GM18498 (cell line): ENCODE results near the gene MYOM1.
"Not testable (repeated sequence)": the region's sequence is repeated elsewhere in the genome, so short reads cannot be mapped to it uniquely, and the experiment has no call there.

ENCODE experiments used
- ATAC-seq: cut with Tn5 transposase; IDR thresholded peaks from one replicate; pipeline ENCODE4 v1.9.1; 2021; ENCODE audit warnings: mild to moderate bottlenecking, moderate library complexity; ENCODE audit not compliant: unreplicated experiment

MYOM1 gene

GRCh38 chr18:3061581-3062312 lies 158.0 kb downstream of the MYOM1 start:
- peak; percentile 57 for ATAC-seq

DNA sequence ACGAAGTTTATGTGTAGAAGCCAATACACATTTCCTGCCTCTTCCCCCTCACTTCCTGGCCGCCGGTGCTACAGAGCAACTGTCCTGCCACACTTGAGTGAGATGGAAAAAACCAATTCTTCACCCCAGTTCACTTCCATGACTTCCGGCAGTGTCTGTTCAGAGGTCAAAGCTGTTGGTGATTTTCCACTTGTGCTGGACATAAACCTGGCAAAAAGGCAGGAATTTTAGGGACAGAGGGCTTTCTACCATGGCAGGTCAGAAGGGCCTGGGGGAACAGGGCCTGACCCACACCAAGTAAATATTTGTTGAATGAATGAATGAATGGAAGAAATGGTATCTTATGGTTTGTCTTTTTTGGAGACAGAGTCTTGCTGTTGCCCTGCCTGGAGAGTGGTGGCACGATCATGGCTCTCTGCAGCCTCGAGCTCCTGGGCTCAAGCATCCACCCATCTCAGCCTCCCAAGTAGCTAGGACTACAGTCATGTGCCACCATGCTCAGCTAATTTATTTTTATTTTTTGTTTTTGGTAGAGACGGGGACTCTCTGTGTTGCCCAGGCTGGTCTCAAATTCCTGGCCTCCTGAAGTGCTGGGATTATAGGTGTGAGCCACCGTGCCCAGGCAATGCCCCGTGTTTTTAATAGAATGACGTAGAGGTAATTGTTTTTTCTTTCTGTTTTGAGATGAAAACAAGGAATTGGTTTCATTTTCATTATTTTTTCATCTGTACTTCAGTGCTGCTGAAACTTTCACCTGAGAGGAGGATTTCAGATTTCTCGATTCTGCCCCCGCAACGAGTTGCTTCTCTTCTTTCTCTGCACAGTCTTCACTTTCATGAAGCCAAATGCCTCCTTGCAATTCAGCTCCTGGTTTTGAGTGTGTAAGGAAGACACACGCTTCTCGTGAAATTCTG lies 158.8 kb downstream of the MYOM1 start:
- peak; percentile 74 for ATAC-seq

DNA sequence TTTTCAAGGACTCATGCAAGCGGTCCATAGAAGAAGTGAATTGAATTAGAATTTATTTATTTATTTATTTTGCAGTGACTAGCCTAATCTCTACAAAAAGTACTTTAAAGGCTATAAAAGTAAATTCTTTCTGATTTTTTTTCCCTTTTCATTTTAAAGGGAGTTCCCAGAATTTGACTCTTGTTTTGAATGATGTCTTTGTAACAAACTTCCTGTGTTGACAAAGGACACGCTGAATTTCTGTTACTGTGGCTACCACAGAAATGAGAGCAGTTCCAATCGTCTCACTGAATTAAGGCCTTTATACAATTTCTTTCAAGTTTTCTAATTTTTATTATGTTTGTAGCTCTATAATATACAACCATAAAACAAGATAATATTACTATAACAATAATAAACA lies 160.5 kb downstream of the MYOM1 start:
- ATAC-seq, result no peak

- no peak for ATAC-seq
These were observed 161.2 kb downstream of the MYOM1 start for GRCh38 chr18:3058328-3059191.

DNA sequence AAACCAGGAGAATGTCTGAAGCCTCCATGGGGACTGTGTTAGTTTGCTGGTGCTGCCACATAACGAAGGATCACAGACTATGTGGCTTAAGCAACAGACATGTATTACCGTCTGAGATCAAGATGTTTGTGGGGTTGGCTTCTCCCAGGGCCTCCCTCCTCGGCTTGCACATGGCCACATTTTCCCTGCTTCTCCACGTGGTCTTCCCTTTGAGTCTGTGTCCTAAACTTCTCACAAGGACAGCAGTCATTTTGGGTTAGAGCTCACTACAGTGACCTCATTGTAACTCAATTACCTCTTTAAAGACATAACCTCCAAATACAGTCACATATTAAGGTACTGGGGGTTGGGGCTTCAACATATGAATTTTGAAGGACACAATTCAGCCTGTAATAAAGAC lies 162.2 kb downstream of the MYOM1 start:
- no peak for ATAC-seq

- no peak for ATAC-seq
These were observed 163.5 kb downstream of the MYOM1 start for GRCh38 chr18:3056311-3056710.

DNA sequence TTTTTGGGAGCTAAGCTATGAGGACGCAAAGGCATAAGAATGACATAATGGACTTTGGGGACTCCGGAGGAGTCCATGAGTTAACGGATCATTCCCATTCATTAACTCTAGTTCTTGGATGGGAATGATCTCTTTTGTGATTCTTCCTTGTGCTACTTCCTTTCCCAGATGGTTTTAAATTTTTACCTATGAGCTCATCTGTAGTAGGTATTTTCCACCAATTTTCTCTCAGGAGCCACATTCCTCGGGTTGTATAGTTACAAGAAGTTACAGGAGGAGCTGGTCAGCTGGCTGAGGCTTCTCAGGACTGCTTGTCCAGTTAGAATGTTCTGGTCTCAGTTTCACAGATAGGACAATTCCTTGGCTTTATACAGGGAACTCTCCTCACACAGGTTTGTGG lies 164.0 kb downstream of the MYOM1 start:
- ATAC-seq, result no peak

GRCh38 chr18:3055186-3055728 lies 164.5 kb downstream of the MYOM1 start:
- no peak for ATAC-seq

DNA sequence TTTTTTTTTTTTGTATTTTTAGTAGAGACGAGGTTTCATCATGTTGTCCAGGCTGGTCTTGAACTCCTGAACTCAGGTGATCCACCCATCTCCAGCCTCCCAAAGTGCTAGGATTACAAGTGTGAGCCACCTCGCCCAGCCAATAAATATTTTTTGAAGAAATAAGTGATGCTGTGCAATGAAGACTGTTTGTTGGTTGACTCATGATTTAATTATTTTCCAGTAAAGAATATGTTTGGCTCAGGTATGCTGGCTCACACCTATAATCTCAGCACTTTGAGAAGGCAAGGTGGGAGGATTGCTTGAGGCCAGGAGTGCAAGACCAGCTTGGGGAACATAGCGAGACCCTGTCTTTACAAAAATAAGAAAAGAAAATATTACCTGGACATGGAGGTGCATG lies 165.0 kb downstream of the MYOM1 start:
- ATAC-seq, result no peak

GRCh38 chr18:3054214-3054613 lies 165.6 kb downstream of the MYOM1 start:
- ATAC-seq, result no peak

GRCh38 chr18:3053081-3053480 lies 166.7 kb downstream of the MYOM1 start:
- no peak for ATAC-seq

DNA sequence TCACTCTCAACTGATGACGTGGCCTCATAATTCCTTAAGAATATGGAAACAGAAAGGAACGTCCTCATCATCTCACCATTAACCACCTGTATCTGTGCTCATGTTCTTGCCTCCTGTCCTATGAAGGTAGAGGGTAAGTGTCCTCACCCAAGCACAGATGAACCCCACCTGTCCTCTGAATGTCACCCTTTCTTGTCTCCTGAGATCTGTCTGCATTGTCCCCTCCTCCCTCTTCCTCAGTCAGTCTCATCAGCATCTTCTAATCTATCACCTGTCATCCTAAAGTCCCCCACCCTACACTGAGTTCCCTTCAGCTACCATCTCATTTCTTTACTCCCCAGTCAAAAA lies 167.4 kb downstream of the MYOM1 start:
- ATAC-seq, result no peak

- ATAC-seq, result no peak
These were observed 167.9 kb downstream of the MYOM1 start for GRCh38 chr18:3051718-3052410.

GRCh38 chr18:3049897-3050454 lies 169.8 kb downstream of the MYOM1 start:
- not testable (repeated sequence) for ATAC-seq

- no peak for ATAC-seq
These were observed 170.9 kb downstream of the MYOM1 start for GRCh38 chr18:3048820-3049349.

- ATAC-seq, result no peak
These were observed 171.6 kb downstream of the MYOM1 start for GRCh38 chr18:3048121-3048520.

DNA sequence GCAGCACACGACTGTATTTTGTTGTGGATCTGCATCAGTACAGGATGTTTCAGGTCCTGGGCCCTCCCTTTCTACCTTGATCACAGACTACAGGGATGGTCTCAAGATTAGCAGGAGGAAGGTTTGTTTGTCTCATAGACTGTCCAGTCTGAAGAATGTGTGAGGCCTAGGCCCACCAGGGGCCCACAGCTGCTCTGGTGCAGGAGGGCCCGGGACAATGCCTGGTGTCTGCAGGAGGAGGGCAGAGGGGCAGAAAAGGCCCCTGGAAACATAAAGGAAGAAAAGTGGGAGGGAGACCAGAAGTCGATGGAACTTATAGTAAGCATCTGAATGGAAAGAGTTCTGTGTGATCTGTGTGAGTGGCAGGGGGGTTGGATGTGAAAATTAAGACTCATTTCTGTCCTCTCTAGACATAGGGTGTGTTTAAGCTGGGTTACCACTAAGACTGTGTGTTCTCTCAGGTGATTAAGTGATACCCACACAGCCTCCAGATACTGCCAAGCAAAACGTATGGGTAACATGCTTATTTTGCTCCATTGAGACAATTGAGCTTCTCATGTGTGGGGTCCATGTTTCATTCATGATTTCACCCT lies 173.5 kb downstream of the MYOM1 start:
- ATAC-seq, result peak; percentile 76

DNA sequence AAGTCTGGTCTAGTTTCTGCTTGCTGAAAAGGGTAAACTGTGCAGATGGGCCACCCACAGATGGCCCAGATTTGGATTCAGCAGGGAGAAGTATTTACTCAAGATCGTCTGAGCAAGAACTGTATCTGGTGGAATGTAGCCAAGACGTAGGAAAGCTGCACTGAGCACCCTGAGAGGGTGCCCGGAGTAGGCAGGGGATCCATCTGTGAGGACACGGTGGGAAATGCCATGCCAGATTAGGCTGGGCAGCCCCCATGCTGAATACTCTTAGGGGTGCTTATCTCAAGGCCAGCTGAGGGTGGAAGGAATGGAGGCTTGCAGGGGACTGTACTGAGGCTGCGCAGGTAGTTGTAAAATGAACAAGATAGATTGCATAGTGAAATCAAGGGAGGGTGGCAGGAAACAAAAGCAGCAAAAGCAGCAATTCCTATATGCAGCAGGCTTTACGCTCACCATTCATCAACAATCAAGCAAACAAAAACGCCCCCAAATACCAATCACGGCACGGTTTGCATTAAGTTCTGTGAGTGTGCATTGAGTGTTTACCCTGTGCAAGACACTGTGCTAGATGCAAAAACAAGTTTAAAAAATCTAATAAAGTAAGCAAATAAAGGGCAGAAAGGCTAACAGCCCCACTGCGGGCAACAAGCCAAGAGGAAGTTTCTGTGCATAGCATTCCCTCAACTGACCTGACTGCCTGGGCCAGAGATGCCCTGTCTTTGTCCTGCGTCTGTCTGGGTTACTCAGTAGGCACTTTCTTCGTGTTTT lies 174.7 kb downstream of the MYOM1 start:
- ATAC-seq, result no peak

GRCh38 chr18:3042379-3042778 lies 177.4 kb downstream of the MYOM1 start:
- no peak for ATAC-seq
